NCI-H1436 (cell line): ENCODE measurements around the gene SH3BP5L.

Experiments
- DNase-seq: peaks from one replicate; lab custom pipeline; 2025; lab: John Stamatoyannopoulos, UW

SH3BP5L gene

DNA sequence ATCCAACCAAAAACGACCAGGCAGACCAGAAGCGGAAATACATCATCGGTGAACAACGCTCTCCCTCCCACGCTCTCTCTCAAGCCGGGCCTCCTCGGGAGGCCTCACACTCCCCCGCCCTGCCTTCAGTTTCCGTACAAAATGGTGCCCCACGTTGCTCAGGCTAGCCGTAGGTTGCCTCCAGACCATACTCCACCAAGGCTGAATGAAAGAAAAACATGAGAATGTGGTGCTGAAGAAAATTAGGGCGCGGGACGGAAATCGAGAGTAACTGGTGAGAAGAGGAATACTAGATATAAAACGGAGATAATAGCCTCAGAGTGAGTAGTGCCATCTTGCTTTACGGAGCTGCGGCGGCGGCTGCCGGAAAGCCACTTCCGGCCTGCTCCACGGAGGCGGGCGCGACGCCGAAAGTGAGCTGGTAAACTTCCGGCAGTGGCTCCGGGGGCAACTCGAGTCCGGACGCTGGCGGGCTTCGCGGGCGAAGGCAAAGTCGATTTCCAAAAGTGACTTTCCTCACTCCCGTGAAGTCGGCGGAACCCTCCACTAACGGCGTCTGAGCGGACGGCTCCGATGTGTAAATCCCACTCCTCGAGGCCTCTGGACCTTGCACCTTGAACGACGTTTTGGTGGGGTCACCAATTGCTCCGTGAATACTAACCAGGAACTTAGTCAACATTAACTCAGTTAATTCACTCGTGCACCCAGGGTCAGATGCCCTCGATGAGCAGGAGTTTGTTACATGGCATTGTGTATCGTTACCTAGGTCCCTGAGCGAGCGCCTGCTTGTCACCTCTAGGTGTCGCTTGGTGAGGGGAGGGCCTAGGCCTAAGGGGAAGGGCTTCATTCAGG is at the start of gene SH3BP5L:
TSS of gene SH3BP5L (minus strand) at position 7 of the 852 bp plus-strand sequence. CDS start 980 bp downstream, outside the sequence.
- peak; percentile 96 for DNase-seq

DNA sequence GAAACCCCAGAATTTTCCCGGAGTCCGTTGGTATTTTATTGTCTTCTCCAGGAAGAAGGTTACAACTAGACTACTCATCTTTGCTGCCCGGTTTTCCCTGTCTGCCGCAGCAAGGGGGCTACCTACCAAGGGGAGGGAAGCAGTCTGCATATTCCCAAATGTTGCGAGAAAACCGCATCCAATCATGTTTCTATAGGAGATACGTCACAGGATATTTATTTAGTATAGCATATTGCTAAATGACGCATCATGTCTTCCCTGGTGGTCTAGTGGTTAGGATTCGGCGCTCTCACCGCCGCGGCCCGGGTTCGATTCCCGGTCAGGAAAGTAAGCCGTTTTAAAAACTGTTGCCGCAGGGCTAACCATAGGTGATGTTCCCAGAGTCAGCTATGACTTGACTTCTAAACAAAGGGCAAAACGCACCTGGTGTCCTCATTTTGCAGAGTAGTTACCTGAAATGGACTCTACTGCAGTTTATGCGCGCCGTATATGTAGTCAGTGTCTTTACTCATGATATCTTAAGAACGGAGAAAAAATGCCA is 48.3 kb upstream of the SH3BP5L start:
- peak; percentile 93 for DNase-seq

DNA sequence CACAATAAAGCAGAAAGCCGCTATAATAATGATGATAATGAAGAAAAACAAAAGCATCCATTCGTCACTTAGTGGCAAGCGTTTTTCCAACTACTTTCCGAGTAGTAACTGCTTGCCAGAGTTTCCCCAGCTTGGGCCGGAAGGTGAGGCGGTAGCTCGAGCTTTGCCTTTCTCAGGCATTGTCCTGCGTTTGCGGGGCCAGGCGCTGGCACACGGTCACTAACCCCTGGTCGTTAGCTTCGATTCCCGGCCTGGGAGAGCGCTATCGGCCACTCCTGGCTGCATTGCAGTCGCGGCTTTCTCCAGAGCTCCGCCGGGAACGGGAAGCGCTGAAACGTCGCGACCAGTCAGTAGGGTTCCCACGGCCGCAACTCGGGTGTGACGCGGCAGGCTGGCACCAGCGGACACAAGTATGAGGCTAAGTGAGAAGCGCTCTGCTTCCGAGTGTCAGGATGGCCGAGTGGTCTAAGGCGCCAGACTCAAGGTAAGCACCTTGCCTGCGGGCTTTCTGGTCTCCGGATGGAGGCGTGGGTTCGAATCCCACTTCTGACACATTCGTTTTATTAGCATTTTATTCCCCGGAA is 47.8 kb upstream of the SH3BP5L start:
- peak; percentile 96 for DNase-seq

DNA sequence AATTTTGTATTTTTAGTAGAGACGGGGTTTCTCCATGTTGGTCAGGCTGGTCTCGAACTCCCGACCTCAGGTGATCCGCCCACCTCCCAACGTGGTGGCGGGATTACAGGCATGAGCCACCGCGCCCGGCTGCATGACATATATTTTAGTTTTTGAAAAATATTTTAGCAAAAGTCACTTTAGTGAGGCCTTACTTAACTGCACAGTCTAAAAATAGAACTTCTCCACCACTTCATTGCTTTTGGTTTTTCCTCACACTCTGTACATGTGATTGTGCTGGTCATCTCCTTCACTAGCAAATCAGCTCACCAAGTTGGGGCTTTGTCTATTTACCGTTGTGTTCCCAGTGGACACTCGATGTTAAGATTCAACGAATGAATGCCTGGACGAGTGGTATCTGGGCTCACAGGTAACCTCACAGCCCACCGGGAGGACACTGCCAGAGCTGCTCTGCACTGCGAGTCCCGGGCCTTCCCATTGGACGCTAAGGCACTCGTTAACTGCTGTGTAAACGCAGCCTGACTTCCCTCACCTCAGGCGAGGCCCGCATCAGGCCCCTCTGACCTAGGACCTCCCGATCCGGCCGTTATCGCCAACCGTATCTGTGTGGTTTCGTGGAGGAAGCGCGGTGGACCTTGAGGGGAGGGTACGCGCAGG is 47.2 kb upstream of the SH3BP5L start:
- peak; percentile 78 for DNase-seq

DNA sequence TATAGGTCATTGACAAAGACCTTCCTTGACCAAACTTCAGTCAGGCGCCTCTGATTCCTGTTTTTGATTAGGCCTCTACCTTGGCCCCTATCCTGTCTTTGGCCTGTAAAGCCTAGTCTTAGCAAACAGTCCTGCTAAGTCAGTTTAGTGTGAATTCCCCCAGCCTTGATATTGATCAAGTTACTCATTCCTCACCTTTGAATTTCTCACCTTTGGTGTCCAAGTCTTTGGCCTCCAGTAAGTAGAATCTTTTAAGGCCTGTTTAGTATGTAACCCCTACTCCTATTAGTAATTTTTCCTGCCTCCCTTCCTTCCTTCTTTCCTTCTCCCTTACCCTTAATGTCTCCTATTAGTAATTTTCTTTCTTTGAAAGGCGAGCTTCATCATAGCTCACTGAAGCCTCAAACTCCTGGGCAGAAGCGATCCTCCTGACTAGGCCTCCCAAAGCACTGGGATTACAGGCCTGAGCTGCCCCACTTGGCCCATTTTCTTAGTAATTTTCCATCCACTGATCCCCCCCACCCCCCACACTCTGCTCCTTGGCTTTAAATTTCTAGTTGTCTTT is 46.2 kb upstream of the SH3BP5L start:
- DNase-seq, result no peak

DNA sequence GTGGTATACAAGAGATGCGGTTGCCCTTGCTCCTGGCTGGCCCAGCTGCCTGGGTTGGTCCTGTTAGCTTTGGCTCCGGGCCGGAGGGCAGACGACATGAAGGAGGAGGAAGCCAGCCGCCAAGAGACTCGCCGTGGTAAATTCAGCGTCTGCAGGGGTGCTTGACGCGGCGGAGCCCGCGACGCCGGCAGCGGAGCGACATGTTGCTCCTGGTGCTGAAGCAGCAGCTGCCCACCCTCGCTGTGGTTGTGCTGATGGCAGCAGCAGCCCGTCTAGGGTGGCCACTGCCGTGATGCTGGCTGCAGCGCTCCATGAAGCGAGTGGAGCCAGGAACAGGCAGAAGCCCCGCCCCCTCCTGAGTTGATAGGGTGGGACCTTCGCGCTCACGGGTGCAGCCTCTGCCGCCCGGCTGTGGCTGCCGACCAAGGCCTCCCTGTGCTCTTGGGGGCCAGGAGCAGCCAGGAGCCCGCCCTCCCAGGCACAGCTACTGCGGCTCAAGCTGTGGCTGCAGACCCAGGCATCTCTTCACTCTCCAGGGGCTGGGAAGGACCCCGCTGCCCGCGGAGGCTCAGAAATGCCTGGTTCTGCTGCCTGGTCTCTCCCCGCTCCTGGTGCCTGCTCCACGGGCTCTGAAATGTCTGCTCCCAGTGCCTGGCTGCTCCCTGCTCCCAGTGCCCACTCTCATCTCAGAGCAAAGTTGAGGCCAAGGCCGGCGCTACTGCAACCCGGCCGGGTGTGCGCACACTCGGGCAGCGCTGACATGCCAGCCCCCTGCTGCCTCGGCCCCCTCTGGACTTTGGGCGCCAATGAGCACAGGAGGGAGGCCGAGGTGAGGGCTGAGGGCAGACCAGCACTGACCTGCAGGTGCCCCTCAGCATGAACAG is 37.5 kb upstream of the SH3BP5L start:
- peak; percentile 90 for DNase-seq

DNA sequence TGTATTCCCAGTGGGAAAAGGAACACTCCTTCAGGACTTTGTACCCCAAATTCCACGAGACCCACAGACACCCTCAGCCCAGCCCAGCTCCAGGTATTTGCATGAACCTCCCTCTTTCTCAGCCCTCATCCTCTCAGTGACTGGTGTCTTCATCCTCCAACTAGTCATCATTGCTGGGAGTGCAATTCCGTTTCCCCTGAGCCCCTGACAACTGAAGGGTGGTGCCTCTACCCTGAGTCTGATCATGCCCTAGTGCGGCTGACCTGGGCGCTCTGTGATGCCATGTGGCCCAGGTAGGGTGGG is 36.9 kb upstream of the SH3BP5L start:
- DNase-seq, result no peak

DNA sequence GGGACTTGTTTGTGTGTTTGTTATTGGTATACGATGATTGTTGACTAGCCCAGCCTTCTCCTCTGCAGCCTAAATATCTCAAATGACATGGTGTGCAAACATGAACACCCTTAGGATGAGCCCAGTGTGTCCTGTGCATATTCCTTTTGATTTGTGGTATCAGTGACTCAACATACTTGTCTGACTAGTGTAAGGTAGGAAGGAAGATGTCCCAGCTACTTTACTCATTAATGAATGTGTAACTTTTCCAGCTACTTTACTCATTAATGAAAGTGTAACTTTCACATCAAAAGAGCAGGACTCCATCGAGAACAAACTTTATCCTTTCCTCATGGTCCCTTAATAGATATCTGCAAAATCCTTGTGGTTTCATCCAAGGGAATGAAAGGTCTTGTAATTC is 35.9 kb upstream of the SH3BP5L start:
- DNase-seq, result no peak

DNA sequence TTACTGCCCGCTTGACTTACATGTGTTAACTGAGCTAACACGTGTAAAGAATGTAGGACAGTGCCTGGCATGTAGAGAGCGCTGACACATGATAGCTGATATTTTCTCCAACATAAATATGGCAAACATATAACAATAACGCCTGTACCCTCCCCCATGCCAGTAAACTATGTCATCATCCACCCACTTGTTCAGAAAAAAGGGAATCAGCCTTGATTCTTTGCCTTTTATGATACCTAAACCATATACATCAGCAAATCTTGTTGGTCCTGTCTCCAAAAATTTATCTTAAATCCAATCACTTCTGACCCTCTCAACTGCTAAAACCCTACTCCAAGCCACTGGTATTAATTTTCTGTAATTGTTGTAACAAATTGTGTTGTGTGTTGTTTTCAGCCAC is 34.3 kb upstream of the SH3BP5L start:
- DNase-seq, result no peak

DNA sequence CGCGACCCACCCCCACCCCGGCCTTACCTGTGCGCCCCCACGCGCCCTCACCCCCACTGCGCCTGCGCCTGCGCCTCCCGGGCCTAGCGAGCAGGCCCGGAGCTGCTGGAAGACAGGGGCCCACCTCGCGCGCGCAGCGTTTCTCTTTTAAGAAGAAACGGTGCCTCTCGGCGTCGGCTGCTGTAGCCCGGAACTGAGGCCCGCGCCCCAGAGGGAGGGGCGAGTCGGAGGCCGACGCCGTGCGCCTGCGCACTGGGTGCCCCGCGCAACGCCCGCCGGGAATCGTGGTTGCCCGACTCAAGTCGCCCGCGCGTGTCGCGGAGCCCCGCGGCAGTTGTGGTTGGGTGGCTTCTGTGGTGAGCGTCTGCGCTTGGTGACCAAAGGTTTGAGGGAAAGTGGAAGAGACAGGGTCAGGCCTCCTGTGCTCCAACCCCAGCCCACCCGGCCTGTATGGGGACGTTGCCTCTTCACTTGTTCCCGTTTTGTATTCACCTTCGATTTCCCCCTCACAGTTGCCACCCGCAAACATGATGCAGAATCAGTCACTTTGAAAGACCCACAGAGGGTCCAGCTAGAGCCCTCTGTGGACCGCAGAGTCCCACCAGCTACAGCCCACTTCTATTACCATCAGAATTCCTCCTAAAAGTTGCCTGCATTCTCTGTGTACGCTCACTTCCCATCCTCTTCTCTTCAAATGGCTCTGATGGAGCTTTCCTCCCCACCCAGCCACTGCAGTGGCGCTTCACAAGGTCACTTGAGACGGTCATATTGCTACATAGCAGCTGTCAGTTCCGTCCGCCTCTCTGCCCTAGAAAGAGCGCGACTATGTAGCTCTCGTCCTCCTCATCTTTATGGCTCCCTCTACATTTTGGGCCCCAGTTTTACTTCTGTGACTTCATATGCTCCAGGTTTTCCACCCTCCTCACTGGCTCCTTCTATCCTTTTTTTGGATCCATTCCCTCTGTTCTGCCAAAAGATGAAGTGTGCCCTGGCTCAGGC is 33.5 kb upstream of the SH3BP5L start, which contains the start of gene ZNF692:
TSS of gene ZNF692 (minus strand) at position 195 of the 999 bp plus-strand sequence. CDS start 776 bp downstream, outside the sequence.
- peak; percentile 99 for DNase-seq

DNA sequence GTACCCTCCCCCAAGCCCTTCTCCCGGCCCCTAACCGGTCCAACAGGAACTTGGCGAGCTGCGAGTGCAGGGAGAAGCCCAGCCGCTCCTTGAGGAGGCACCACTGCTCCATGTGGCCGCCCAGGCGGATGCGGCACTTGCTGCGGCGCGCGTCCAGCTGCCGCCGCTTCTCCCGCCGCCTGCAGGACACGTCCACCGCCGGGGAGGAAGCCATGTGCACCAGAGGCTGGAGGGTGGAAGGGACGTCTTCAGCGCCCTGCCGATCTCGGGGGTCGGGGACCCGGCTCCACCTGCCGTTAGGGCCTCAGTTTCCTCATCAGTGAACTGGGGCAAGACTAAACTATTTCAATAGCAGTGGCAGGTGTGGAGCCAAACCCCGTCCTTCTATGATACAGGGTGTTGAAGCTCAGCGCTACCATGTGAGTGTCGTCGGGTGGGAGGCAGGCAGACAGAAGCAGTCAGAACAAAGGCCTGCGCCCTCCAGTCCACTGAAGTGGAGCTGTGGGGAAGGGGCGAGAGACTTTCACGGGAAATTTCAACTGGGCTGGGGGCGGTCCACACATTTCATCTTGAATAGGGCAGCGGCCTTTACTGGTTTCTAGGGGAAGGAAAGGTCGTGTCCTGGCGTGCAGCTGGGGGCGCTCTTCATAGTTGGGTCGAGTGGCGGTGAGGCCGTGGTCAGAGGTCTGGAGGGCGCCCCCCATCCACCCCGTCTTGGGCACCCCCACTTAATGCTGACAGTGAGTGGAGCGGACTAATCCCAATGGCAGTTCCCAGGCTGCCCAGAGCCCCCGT is 32.6 kb upstream of the SH3BP5L start:
- peak; percentile 69 for DNase-seq

DNA sequence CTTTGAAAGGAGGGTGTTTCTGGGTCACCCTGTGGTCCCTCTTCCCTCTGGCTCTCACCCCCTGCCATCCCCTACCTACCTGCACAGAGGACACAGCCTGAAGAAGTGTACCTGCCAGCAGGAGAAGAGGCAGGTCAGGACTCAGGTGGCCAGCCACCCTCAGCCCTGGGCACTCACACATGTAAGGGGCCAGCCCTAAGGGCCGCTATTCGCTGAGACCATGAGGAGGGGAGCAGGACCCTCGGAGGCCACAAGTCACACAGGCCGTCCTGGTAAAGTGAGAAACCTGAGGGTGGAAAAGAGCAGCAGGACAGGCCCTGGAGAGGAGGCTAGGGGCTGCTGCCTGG is 32.0 kb upstream of the SH3BP5L start:
- DNase-seq, result no peak

DNA sequence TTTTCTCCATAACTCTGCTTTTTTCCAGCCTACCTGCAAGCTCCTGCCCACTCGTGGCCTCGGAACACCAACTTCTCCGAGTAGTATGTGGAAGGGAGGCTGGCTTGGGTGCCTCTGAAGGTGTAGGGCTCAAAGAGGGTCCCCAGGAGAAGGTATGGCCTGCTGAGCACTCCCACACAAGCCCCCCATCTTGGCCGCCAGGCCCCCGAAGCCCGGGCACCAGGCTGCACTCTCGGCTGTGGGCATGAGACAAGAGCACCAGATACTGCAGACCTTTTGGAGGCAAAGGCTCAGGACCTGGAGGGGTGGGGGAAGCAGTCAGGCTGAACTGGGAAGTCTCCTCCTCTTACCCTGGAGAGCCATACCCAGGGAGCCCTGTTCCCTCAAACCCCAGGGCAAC is 31.5 kb upstream of the SH3BP5L start:
- no peak for DNase-seq

DNA sequence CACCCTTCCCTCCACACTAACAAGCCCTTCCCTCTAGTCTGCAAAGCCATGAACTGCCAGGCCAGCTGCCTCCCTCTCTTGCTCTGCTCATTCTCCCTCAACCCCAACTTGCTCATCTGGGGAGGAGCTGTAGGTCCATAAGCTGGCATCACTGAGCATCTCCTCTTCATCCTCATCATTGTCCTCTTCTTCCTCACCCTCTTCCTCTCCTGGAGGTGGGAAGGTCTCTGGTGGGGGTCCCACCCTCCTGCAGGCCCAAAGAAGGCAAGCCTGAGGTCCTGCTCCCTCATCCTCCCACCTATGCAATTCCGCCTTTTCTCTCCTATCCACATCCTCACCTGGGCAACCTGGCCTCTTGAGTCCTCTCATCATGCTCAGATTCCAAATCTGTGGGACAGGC is 30.5 kb upstream of the SH3BP5L start:
- DNase-seq, result no peak

DNA sequence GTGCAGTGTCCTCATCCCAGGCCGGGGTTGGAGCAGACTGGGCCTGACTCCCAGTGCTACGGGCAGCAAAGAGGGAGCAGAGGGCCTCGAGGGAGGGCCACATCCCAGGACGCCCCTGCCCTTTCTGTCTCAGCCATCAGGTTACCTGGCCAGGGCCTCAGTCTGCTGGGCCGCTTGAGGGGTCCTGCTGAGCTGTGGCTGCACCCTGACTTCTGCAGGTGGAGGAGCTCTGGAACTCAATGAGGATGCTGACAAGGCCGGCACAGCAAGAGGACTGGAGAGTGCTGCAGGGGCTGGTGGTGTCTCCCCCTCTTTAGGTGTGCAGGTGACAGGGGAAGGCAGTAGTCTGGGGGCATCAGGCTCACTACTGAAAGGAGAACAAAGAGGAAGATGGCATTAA is 29.9 kb upstream of the SH3BP5L start:
- no peak for DNase-seq

DNA sequence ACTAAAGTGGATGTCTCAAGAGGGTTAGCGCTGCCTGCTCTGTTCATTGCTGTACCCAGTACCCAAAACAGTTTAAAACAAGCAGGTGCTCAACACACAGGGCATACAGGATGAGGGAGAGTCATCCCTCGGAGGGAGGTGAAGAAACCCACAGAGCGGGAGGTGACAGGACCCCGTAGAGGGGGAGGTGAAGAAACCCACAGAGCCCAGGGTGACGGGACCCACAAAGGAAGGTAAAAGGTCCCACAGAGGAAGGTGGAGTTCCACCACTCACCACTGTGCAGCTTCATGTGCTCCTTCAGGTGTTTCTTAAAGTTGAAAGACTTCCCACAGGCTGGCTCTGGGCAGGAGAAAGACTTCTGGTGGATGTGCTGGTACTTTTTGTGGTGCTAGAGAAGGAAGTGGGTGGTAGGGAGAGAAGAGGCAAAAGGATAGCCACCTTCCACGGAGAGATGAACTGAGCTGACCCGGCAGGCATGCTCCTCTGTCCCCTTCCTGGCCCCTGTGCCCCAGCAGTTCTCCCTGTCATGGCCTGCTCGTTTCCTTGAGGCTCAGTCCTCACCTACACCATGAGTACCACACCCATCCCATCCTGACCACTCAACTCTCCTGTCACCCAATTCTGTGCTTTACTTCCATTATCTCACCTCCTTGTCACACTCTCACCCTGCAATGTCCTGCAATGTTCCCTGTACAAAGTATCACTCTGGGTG is 28.1 kb upstream of the SH3BP5L start:
- DNase-seq, result no peak

DNA sequence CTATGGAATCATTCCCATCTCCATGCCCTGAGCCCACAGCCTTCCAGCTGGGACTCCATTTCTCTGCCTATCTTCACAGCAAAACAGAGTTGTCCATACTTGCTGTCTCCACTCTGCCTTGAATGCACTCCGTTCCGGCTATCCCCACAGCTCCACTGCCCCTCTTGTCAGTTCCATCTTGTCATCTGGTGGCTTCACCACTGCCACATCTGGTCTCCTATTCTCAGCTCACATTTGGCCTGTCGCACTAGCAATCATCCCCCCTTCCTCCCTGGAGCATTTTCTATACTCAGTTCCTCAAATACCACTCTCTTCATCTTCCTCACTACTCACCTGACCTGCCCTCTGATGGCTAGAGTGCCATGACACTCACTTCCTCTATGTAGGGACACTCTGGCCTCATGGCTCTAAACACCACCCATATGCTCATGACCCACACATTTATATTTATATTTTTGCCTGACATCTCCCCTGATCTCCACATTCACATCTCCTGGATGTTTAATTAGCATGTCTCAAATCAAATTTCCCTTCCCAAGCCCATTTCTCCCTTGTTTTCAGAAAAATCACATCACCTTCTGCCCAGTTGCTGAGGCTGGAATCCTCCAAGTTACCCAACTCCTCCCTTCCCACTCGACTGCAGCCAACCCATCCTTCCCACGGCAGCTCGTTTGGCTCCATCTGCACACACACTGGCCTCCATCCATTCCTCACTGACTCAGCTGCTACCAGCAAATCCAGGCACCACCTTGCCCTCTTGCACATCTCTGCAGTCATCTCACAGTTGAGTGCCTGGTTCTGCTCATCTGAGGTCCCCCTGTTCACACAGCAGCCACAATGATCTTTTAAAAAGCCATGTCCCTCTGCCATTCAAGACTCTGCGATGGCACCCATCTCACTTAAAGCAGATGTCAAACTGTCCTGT is 27.0 kb upstream of the SH3BP5L start:
- DNase-seq, result no peak

DNA sequence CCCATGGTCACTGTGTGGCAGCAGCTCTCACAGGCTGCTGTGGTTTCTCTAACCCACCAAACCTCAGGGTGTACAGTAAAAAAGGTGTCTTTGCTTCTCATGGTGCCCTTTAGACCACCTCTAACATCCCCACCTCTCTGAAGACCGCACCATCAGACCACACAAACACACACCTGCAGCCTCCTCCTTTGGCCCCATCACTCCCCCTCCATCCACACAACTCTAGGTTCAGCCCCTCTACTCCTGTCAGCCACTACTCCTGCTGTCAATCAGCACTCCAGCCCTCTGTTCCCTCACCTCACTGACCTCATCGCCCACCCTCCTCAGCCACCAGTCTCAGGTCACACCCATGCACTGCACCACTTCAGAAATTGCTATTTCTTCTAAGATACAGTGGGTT is 25.7 kb upstream of the SH3BP5L start:
- no peak for DNase-seq
